ENCODE results near the gene TPST2.

The TPST2 gene

DNA sequence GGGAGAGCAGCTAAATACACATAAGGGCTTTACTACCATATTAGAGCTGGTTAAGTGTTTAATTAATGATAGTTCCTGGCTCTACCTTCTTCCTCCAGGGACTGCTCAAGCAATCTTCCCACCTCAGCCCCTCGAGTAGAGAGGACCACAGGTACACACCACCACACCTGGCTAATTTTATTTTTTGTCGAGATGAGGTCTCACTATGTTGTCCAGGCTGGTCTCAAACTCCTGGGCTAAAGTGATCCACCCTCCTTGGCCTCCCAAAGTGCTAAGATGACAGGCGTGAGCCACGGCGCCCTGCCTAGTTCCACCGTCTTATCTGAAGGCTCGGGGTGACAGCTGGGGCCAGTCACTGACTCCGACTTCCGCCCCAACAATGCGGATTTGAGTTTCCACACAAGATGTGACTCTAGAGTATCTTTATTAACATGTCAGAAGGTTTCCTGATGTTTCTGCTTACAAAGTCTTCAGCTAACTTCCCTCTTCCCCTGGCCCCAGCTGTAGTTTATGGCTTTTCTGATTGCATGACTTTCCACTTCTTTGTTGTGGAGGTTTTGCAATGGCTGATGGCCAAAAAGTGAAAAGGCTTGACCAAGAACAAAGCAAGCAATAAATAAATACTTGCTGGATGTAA, 16.8 kb downstream of the TPST2 start:
- TF ChIP-seq, protein P1, sequence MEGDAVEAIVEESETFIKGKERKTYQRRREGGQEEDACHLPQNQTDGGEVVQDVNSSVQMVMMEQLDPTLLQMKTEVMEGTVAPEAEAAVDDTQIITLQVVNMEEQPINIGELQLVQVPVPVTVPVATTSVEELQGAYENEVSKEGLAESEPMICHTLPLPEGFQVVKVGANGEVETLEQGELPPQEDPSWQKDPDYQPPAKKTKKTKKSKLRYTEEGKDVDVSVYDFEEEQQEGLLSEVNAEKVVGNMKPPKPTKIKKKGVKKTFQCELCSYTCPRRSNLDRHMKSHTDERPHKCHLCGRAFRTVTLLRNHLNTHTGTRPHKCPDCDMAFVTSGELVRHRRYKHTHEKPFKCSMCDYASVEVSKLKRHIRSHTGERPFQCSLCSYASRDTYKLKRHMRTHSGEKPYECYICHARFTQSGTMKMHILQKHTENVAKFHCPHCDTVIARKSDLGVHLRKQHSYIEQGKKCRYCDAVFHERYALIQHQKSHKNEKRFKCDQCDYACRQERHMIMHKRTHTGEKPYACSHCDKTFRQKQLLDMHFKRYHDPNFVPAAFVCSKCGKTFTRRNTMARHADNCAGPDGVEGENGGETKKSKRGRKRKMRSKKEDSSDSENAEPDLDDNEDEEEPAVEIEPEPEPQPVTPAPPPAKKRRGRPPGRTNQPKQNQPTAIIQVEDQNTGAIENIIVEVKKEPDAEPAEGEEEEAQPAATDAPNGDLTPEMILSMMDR (IDR thresholded peaks at IDR 0.05; ENCODE audit: extremely low read depth, missing control alignments) = no peak

DNA sequence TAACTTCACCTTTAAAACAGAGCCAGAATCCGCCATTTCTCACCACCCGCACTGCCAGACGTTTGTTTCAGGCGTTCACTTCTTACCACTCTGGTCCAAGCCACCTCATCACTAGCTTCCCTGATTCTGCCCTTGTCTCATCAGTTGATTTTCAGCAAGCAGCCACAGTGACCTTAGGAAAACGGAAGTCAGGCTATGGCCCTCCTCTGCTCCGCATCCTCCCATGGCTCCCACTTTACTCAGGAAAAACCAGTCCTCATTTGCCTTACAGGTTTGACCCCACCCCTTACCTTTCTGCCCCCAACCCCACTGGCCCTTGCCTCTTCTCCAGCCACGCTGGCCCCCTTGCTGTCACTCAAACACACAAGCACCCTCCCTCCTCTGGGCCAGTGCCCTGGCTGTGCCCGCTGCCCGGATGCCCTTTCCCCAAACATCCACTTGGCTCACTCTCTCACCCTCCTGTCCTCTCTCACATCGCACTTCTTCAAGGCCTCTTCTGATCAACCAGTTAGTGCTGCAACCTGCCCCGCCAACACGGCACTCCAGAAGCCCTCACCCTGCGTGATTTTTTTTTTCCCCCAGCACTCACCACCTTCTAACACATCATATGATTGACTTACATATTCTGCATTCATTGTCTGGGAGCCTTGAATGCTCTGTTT, 18.9 kb downstream of the TPST2 start:
- TF ChIP-seq, protein P1 (IDR thresholded peaks at IDR 0.05; ENCODE audit: extremely low read depth, missing control alignments) = no peak
- no peak for DNase-seq (ENCODE audit: low spot score)

More for the DNA sequence above, 16.8 kb downstream of the TPST2 start:
- no peak for DNase-seq (ENCODE audit: low spot score)

DNA sequence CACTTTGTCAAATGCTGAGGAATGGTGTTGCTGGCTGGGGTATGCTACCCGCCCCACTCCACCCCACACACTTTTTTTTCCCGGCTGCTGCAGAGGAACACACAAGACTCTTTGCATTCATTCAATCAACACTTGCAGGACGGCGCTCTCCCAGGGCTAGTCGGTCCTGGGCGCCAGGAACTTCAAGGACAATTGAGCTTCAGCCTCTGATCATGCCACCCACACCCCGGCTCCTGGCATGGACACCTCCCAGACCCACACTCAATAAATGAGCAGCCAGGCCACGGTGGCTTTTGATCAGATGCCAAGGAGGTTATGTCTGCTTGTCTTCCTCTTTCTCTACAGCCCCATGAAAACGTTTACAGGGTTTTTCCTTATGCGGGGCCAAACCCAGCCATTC, 19.8 kb downstream of the TPST2 start:
- DNase-seq (ENCODE audit: low spot score) = no peak
- TF ChIP-seq, protein P1 (IDR thresholded peaks at IDR 0.05; ENCODE audit: extremely low read depth, missing control alignments) = no peak

DNA sequence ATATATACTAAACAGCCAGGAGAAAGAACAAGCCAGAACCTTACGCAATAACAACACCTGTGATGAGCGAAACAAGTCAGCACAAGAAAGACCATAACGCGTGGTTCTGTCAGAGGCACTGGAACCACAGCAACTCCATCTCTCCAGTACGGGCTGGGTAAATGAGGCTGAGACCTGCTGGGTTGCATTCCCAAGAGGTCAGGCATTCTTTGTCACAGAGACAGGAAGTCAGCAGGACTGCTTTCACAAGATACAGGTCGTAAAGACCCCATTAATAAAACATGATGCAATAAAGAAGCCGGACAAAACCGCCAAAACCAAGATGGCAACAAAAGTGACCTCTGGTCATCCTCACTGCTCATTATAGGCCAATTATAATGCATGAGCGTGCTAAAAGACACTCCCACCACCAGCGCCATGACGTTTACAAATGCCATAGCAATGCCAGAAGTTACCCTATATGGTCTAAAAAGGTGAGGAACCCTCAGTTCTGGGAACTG, 21.7 kb downstream of the TPST2 start:
- no peak for DNase-seq (ENCODE audit: low spot score)
- TF ChIP-seq, protein P1 (IDR thresholded peaks at IDR 0.05; ENCODE audit: extremely low read depth, missing control alignments) = no peak

DNA sequence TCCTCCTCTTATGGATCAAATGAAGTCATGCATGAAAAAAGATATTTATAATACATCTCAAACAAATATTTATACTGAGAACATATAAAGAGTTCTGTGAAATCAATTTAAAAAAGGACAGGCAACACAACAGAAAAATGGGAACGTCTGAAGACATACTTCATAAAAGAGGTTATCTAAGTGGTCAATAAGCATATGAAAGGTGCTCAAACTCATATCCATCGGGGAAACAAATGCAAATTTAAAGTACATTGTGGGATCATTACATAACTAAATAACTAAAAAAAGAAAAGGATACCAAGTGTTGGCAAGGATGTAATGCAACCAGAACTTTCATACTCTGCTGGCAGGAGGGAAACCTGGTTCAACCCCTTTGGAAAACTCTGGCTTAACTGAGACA, 22.3 kb downstream of the TPST2 start:
- TF ChIP-seq, protein P1 (IDR thresholded peaks at IDR 0.05; ENCODE audit: extremely low read depth, missing control alignments) = no peak
- no peak for DNase-seq (ENCODE audit: low spot score)

DNA sequence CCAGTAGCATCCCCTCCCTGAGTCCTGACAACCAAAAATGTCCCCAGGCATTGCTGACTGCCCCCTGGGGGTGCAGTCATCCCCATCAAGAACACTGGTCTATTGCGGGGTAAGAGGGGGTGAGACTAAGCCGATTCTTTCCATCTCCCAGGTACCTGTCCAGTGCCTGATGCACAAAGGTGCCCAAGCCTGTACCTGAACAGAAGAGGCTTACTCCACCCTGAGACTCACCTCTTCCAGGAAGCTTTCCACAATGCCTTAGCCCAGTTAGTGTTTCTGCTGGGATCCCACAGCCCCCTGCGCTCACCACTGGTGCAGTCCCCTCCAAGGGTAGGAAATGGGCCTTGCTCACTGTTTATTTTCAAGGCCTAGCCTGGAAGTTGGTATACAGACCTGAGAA, 22.9 kb downstream of the TPST2 start:
- DNase-seq (ENCODE audit: low spot score) = no peak
- TF ChIP-seq, protein P1 (IDR thresholded peaks at IDR 0.05; ENCODE audit: extremely low read depth, missing control alignments) = no peak

DNA sequence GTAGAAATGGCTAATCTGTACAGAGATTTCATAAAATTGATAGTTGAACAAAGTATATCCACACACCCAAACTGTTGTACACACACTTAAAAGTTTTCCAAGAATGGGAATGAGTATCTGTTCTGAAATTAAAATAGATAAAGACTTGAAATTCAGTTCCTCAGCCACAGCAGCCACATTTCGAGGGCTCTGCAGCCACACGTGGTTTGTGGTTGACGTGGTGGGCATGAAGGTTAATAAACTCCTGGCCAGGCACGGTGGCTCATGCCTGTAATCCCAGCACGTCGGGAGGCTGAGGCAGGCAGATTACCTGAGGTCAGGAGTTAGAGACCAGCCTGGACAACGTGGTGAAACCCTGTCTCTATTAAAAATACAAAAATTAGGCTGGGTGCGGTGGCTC, 24.0 kb downstream of the TPST2 start:
- TF ChIP-seq, protein P1 (IDR thresholded peaks at IDR 0.05; ENCODE audit: extremely low read depth, missing control alignments) = no peak
- no peak for DNase-seq (ENCODE audit: low spot score)

All from GM20000 (cell line).